ENCODE results near the gene GRB10. TPM values are rescaled to one million over a fixed set of nuclear protein-coding genes. Genes with fewer than 3 reads are reported as not detected.

The GRB10 gene
- total RNA-seq, 1 donor from 2014 or later: 58.3 TPM

DNA sequence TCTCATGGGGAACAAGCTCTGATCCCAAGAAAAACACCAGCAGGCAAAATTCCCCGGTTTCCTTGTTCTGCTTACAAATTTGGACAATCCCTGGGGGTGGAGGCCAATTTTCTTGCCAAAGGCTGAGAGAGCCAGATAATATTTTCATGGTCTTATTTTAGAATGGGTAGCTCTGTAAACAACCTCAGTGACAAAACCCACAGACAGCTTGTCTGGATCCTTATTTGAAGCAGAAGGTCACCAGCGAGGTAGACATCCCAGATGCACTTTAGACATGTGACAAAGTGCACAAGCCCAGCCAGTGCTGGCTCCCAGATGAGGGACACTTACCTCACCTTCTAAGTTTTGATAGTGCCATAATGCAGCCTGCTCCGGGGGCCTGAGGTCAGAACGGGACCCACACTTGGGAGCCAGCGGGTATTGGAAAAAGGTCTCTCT is 114.9 kb downstream of the GRB10 start:
- no peak for DNase-seq

DNA sequence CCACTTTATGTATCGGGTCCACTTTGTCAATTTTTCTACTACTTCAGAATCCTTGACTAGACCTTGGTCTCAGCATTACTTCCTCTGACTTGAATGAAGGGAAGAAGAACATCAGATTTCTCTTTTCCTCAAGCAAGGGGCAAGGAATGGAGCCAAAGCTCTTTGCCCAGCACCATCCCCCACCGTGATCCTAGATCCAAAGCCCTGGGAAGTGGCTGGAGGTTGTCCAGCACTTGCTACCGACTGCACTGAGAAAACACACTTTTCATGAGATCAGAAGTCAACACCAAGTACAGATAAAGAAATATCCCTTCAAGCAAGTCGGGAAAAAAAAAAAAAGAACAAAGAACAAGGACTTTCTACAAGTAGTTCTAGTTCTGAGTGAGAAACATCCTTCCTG is 115.4 kb downstream of the GRB10 start:
- DNase-seq: no peak

DNA sequence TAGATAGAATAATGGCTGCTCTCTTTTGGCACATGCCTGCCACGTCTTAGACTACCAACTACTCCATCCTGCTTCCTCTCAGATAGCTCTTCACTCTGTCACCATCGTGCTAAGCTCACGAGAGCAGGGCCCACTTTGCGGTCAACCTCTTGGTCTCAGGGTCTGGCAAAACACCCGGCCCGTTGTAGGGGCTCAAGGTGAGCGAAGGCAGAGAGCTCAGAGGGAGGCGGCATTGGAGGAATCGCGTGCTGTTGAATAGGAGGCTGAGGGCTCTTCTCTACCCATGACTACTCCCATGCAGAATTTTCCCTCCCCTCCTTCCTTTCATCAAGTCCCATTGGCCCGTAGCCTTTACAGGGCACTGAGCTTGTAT is 116.6 kb downstream of the GRB10 start:
- DNase-seq: no peak

DNA sequence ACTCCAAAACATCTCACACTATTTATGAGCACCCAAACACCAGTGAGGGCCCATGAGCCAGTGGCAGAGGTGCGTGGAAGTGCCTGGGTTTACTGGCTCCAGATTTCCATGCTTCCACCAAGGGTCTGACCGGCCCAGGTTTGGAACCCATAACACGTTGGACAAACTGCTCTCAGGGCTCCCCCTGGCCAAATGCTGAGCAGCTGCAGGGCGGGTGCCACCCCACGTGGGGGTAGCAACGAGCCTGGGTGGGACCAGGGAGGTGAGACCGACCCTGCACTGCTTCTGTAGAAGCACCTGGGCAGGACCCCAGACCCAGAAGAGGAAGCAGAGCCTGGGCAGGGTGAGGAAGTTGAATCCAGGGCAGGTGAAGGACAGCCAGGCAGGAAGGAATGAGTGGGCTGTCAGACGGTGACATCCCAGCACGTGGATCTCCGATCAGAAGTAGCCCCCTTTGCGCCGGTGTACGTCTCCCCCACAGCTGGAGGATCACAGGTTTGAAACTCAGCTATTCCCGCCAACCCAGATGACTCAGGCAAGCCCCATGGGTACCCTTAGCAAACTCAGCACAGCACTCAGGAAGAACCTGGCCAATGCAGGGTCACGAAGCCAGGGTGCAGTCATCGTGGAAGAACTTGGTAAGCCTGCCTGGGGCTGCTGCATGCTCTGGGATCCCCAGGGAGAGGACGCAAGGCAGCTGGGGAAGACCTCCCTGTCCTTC is 117.1 kb downstream of the GRB10 start:
- DNase-seq: no peak

DNA sequence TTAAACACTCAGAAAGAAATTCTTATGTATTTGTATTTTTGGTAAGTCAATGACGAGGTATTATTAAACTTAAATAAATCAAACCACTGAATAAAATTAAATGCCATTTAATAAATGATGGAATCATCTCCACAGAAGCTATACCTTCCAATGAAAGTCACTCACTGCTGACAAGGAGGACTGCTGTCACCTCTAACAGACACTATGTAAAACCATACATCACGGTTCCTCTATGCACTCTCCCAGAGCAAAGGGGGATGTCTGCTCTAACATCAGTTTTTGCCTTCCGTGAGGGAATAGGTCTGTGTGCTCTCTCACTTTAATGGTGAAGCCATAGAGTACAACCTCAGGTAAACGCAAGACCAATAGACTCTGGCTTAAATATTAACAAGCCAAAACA is 117.8 kb downstream of the GRB10 start:
- DNase-seq: no peak

DNA sequence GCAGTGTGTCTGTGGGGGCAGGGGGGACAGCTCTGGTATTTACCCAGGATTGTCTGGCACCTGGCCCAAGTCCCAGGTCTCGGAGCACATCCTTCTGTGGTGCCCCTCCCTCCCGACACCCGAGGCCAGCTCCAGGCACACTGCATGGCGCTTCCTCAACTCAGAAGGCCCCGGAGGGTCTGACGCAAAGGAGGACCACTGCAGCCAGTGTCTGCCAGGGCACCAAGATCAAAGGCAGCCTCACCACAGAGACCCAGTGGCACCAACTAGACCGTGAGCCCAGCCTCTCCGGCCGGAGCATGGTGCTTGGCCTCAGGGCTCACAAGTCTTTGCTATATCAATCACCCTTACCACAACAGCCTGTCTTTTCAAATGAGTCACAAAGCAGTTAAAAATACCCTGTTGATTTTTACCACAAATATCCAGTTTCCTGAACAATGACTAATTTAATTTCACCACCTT is 118.2 kb downstream of the GRB10 start:
- DNase-seq: no peak

DNA sequence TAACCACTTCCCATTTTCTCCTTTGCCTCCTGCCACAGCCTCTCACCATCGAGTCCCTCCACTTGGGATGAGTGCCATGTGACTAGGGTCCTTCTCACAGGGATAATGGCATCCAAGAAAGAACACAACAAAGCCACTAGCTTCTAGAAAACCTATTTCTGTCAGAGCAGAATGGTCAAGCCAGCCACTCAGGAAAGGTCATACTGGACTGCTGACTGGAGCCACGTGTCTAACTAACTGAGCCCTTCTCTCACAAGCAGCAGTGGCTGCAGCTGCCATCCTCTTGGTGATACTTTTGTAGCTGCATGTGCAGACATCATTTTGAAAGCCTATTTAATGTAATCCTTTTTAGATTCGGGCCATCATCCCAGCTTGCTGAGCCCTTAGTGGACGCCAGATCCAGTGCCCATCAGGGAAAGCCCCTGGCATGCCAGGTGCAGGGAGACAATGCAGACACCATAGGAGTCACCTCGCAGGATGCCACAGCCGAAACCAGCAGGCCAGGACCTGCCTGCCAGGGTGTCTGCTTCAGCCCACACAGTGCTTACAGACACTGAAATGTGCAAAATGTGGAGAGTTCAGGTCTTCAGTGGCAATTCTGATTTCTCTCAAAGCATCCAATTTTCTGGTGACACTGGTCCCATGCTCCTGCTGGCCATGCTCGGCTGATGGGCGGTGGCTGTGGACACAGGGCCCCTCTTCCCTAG is 119.1 kb downstream of the GRB10 start:
- no peak for DNase-seq

DNA sequence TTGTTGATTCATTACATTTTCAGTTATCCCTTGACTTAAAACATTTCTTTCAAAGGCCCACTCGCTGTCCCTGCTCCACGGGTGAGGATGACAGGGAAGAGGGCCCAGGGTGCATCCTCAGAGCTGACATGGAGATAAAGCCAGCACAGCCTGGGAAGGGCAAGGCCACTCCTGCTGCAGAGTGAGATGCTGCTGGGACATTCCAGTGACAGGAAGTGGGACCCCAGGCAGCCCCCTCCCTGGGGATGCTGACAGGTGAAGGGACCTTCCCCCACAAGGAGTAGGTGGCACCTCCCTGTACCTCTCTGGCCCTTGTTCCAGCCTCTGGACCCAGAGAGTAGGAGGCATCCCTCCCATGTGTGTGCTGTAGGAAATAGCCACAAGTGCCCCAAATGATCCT is 119.7 kb downstream of the GRB10 start:
- DNase-seq: no peak

DNA sequence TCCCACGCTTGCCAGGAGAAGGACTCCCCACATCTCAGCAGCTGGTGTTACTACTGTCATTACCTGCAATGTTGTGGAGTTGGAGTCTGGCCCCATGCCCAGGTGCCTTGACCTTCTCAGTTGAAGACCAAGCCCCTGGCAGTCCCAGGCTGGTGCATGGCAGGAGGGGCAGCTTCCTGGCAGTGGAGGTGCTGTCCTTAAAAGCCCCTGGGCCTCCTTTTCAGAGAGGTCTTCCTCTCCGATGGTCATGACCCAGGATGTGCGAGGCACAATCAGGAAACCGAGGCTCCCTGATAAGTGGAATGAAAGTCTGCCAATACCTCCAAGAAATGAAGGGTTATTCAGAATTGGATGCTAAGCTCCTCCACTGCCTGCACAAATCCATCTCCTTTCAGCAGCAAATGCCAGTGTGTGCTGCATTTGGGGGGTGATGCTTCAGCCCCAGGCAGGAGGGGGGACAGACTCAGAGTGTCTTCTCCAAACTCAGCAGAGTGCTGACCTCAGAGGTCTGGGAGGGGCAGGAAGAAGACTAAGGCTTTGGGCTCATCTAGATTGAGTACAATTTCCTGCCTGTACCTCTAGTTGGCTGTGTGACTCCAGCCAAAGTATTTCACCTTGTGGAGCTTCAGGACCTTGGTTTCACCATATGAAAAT is 120.5 kb downstream of the GRB10 start:
- no peak for DNase-seq

DNA sequence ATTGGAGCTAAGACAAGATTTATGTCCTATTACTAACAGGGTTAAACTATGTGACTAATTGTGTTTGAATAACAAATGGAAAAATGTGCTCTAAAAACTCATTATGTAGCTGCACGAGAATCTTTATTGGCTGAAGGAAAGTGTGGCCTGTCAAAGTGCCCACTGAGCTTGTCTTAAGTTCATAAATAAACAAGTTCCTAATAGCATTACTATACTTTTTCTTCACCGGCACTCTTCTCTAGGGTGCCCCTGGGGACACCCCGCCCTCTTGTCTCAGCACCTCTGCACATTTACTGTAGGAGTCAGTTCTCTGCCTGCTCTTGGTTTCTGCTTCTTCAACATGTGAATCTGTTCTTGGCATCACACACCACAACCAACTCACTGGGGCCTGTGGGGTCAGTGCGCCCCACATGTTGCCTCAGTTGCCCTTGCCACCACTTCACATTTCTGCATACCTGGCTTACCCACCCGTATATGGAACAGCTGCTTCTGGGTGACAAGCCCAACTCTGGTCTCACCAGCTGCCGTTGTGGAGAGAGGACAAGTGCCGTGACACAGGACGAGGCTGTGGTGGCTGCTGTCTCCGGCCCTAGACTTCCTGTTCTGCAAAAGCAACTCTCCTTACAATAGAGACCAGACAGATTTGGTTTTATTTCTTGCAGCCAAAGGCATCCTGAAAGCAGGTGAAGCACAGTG is 121.2 kb downstream of the GRB10 start:
- DNase-seq: no peak

DNA sequence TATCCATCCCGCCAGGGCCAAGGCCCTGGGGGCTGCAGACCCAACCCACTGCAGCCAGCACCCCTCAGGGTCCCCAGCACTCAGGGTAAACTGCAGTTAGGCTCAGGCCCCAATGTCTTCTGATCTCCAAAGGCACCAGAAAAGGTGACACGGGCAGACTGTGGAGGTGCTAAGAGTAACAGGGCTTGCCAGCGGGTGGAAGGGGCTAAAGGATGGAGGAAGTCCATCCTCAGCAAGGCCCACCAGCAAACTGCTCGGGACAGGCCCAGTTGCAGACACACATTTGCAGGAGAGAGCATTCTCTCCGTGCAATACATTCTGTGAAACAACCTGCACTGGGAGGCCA is 121.9 kb downstream of the GRB10 start:
- no peak for DNase-seq

DNA sequence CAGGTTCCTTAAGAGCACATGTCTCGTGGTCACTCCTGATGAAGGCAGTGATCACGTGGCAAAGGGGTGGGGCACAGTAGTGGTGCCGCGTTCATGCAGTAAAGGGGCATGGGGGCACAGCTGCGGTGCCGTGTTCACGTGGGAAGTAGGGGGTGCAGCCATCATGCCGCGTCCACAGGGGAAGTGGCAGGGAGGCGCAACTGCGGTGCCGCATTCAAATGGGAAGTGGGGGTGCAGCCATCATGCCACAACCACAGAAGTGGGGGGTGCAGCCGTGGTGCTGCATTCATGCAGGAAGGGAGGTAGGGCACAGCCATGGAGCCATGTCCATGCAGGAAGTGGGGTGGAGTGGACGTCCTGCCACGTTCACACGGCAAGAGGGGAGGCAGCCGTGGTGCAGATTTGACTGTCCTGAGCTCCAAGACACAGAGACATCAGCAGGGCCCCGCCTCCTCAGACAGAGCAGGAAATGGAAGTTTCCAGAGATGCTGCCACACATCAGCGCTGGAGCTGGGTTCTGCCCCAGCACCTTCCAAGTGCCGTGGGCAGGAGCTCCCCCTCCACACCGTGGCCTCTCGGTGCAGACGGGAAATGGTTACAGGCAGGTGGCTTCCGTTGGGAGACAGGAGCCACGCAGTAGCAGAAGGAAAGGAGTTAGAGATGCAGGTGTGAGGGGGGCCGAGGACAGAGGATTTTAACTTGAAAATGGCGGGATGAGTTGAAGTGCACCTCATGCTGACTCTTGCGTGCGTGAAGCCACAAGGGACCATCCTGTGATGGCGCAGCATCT is 122.5 kb downstream of the GRB10 start:
- DNase-seq: no peak

DNA sequence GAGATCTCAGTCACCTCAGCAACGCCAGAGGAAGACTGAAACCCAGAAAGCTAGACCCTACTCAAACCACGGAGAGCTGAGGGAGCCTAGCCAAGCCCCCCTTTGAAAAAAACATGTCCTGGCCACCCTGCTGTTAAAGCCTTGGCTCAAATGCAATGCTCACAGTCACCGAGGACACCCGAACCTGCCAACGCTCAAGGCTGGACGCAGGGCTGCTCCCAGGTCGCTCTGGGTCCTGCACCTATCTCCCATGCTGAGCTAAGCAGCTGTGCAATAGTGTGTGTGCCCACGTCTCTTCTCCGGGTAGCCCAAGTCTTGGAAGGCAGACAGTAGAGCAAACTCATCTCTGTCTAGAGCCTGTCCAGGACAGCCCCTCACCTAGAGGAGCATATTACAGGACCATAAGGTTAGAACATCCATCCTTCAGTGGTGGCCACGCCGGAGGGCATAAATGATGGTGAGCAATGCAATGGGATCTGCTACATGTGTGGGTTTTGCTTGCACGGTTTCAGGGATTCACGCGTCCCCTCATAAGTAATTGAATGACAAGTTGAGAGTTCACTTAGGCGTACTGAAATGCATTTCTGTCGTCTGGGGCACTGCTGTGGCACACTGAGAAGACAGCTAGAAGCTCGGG is 123.2 kb downstream of the GRB10 start:
- no peak for DNase-seq

DNA sequence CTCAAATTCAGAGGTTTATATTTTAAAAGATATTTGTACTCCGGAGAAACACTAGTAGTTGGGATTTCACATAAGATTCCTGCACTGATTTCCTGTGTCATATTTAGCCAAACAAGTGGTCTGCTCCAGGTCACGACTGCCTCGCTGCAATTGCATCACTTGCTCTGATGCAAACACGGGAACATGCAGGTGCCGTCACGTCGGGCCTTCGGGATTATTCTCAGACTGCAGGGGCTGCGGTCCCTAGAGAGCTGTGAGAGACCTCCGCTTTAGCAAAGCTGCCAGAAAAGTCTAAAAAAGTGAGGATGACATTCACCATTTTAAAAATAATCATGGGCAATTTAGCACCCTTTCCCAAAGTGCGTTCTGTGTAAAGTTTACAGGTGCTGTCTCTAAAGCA is 124.0 kb downstream of the GRB10 start:
- no peak for DNase-seq

DNA sequence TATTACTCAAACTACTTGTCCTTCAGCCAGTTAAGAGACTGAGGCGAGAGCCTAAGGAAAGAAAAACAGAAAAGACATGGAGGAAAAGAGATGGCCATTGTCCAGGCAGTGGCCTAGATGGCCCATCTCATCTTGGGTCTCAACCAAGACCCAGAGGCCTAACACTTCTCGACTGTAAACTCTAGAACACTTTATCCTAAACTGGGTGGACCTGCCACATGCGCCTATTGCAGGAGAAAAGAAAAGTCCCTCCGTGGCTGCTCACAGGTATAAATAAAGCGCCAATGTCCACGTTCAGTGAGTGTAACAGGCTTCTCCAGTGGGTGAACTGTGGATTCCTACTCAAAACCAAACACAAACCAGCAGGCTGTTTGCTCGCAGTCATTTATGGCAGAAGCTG is 124.8 kb downstream of the GRB10 start:
- no peak for DNase-seq

DNA sequence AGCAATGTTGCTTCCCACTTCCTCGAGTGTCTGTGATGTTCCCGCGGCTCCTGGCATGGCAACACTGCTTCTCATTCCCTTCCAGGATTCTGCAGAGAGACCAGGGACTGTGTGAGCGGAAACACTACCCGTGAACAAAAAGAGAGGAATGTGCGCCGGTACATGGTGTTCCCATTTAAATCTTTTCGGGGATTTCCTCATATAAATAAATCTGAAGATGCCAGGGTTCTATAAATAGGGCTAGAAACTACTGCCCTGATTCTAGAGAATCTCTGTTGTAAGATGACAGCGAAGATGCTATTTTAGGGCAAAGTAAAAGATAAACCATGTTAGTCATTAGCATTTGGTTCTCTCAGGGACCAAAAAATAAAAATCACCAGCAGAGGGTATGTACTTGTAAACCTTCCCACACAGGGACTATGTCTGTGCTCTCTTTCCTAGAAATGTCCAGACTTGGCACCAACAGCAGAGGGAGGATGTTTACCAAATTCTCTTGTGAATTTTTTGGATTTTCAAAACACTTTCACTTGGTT is 125.3 kb downstream of the GRB10 start:
- DNase-seq: no peak

DNA sequence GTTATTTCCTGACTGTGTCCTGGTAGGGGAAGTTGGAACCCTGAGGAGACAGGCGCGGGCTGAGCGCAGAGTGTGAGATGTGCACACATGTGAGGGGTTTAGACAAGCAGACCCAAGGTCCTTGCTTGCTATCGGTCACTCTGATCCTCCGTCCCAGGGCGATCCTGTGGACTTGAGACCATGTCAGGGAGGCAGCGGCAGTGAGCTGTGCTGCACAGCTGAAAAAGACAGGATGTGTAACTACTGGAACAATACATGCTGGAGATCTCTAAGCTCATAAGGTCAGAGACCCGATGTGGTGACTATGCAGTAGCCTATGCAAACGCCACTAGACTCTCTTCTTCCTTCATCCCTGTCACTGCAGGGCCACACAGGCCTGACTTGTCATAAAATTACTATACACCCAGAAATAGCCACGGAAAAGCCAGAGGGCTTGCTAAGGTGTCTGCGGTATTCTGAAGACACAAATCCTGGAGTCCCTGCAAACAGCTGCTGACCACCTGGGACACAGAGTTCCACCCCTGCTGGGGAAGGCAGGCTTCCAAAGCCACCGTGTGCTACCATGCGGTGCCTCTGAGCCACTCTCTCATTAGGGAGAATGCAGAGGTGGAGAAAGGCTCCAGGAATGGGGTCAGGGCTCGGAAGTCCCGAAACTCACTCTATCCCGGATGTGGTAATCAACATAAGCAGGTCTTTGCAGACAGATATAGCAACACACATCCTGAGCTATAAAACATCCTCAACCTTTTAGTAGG is 126.4 kb downstream of the GRB10 start:
- DNase-seq: no peak

DNA sequence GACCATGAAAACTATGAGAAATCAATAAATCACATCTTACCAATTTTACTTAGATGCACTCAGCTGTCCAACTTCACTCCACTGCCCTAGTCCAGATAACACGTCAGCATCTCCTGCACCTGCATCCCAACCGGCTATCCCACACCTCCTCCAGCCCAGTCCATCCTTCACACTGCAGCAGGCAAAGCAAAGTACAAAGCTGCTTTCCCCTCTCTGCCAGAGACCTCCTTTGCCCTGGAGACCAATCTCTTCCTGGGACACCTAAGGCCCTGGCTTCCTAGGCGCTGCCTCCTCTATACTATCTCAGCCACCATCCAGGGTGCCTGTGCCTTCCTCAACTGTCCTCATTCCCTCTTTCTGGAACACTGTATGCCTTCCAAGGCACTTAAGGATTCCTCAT is 127.2 kb downstream of the GRB10 start:
- DNase-seq: no peak

DNA sequence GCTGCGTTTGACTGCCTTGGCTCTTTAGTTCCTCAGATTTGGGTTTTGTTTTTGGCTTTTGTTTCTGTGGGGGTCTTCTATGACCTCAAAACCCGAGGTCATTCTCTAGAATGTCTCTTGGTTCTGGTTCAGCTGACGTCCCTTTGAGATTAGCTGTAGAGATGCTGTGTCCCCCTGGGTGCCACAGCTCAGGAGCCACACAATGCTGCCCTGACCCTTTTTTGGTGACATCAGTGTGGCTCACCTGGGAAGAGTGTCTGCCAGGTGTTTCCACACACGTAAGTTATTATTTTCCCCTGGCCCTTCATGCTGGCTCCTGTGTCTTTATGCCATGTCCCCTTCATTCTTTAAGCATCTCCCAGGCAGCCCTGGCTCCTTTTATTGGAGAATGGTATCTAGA is 127.7 kb downstream of the GRB10 start:
- no peak for DNase-seq

DNA sequence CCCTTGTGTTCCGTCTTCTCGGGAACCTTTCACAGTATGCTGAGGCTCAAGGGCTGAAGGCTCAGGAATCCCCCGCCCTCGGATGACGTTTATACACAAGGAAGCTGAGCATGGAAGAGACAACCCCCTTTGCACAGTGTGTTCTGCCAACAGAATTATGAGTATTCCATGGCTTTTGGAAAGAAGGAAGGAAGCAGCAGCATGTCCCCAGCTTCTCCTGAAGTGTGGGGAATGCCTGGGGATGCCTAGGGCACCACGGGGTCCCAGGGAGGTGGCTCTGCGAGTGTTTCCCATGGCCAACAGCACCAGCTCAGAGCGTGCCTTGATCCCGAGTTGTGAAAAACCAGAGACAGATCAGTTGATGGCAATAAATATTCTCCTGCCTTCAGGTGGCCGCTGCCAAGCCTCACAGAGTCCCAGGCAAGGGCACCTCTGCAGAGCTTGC is 128.7 kb downstream of the GRB10 start:
- DNase-seq: no peak
